Activated CD8-positive, alpha-beta memory T cell treated with anti-CD3 and anti-CD28 coated beads for 48 hours (primary cell): Measurements from ENCODE around the gene CYP27B1.
"Not testable (repeated sequence)": the region's sequence is repeated elsewhere in the genome, so short reads cannot be mapped to it uniquely, and the experiment has no call there.

Experiments
- DNase-seq, 3 experiments: peaks; one replicate each; pipeline ENCODE4 v3.0.0-alpha.2; 2020; ENCODE audit warnings: low read depth in 2 of 3, low spot score in 2 of 3

The CYP27B1 gene

GRCh38 chr12:57723630-57723962 is 43.3 kb downstream of the CYP27B1 start:
- no peak for DNase-seq

- no peak for DNase-seq
These were observed 43.9 kb downstream of the CYP27B1 start for GRCh38 chr12:57722716-57723629.

GRCh38 chr12:57721846-57722608 is 44.9 kb downstream of the CYP27B1 start:
- DNase-seq = not testable (repeated sequence)

DNA sequence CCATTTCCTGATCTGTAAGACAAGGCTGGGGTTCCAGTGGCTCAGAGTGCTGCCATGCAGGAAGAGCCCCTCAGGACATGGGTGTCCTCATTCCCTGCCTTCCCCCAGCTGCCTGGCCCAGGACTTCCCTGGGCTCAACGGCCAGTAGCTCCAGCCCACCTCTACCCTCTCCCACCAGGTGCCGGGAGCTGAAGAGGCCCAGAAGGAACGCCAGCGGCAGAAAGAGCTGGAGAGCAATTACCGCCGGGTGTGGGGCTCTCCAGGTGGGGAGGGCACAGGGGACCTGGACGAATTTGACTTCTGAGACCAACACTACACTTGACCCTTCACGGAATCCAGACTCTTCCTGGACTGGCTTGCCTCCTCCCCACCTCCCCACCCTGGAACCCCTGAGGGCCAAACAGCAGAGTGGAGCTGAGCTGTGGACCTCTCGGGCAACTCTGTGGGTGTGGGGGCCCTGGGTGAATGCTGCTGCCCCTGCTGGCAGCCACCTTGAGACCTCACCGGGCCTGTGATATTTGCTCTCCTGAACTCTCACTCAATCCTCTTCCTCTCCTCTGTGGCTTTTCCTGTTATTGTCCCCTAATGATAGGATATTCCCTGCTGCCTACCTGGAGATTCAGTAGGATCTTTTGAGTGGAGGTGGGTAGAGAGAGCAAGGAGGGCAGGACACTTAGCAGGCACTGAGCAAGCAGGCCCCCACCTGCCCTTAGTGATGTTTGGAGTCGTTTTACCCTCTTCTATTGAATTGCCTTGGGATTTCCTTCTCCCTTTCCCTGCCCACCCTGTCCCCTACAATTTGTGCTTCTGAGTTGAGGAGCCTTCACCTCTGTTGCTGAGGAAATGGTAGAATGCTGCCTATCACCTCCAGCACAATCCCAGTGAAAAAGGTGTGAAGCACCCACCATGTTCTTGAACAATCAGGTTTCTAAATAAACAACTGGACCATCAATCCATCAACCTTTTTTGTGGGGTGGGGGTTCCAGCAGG is 46.0 kb downstream of the CYP27B1 start:
- no peak for DNase-seq

DNA sequence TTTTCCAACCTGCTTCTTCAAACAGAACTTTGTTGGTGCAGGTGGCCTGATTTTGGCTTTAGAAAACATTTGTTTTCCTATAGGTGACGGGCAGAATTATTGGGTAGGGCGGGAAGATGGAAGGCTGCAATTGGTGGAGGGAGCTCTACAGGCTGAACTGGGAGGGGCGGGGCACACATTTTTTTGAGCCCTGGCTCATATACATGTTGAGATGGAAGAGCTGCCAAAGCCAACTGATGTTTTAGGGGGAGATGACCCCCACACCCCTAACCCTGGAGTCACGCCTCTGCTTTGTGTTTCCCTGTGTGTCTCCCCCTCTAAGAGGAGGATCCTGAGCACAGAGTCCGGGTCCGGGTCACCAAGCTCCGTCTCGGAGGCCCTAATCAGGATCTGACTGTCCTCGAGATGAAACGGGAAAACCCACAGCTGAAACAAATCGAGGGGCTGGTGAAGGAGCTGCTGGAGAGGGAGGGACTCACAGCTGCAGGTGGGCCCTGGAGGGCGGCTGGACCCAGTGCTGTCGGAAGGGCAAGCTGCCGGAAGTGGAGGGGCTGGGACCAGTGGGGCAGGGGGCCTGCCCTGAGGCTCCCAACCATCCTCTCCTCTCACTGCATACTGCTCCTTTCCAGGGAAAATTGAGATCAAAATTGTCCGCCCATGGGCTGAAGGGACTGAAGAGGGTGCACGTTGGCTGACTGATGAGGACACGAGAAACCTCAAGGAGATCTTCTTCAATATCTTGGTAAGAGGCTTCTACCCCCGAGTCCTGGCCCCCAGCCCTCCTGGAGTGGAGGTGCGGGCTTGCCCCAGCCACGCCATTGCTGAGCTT is 46.9 kb downstream of the CYP27B1 start:
- no peak for DNase-seq

DNA sequence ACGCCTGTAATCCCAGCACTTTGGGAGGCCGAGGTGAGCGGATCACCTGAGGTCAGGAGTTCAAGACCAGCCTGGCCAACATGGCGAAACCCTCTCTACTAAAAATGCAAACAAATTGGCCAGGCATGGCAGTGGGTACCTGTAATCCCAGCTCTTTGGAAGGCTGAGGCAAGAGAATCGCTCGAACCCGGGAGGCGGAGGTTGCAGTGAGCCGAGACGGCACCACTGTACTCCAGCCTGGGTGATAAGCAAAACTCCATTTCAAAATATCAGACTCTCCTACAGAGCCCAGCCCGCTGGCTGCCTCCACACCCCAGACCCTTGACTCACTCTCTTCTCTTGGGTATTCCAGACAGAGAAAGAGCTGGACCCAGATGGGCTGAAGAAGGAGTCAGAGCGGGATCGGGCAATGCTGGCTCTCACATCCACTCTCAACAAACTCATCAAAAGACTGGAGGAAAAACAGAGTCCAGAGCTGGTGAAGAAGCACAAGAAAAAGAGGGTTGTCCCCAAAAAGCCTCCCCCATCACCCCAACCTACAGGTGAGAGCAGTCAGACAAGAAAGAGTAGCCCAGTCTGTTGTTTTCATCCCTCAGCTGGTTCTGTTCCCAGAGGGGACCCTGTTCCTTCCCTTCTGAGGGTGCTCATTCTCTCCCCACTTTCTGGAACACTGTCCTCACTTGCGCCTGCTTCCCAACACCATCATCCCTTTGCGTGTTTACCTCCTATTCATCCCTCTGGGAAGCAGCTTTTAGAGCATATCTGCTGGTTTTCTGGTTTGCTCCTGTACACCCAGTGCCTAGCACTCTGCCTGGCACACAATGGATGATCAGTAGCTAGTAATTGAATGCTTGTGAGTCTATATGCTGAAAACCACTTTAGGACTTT is 48.0 kb downstream of the CYP27B1 start:
- no peak for DNase-seq

GRCh38 chr12:57717846-57718640 is 48.8 kb downstream of the CYP27B1 start:
- DNase-seq = no peak

GRCh38 chr12:57717131-57717530 is 49.7 kb downstream of the CYP27B1 start:
- no peak for DNase-seq

GRCh38 chr12:57716305-57716704 is 50.6 kb downstream of the CYP27B1 start:
- DNase-seq = no peak

GRCh38 chr12:57715786-57716185 is 51.1 kb downstream of the CYP27B1 start:
- no peak for DNase-seq

DNA sequence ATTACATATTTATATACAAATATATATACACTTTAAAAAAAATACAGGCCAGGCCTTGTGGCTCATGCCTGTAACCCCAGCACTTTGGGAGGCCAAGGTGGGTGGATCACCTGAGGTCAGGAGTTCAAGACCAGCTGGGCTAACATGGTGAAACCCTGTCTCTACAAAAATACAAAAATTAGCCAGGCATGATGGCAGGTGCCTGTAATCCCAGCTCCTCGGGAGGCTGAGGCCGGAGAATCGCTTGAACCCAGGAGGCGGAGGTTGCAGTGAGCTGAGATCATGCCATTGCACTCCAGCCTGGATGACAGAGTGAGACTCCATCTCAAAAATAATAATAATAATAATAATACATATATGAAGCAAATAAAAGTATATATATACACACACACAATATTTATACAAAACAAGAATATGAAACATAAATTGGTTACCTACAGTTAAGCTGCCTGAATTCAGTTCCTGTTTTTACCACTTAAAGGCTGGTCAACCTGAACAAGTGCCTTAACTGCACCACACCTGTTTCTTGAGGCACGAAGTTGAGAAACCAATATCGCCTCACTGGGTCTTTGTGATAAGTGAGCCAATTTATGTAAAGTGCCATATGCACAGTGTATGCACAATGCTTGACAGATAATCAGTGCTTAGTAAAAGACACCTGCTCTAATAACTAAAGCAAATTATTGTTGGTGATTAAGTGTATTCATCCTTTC is 51.7 kb downstream of the CYP27B1 start:
- DNase-seq = not testable (repeated sequence)

DNA sequence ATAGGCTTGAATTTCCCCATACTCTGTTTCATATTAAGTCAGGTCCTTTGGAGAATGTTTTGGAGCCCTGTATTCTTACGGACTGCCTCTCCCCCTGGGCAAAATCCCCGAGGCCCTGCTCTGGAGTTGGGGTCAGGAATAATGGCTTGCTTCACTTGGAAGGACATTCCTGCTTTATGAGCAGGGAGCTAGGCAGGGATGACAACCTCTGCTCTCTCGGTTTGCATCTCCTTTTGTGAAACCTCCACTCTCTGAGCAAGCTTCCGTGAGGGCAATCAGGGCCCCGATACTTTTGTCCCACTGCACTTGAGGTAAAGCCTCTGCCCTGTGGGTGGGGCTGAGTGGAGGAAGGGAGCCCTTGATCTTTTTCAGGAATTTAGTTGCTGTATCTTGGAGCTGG is 53.7 kb downstream of the CYP27B1 start:
- no peak for DNase-seq

GRCh38 chr12:57712701-57713100 is 54.2 kb downstream of the CYP27B1 start:
- DNase-seq = no peak
